K562 (cell line): ENCODE measurements around the gene GDF9.

ENCODE experiments used
- CUX1 ChIP-seq: fragments of 200-800 bp; sonication (Bioruptor generic); IDR thresholded peaks from 2 replicates; pipeline ENCODE4 v1.6.1; 2016; ENCODE audit warnings: missing genetic modification characterization, missing compliant biosample characterization
- HDAC2 ChIP-seq: fragments of 450-650 bp; IDR thresholded peaks from 2 replicates; pipeline ENCODE4 v1.6.1; 2016; ENCODE audit warnings: mild to moderate bottlenecking
- SP1 ChIP-seq: sonication (generic); formaldehyde crosslinking; IDR thresholded peaks from 2 replicates; pipeline ENCODE4 v1.8.1; 2022; ENCODE audit warnings: mild to moderate bottlenecking, missing genetic modification reagents

DNA sequence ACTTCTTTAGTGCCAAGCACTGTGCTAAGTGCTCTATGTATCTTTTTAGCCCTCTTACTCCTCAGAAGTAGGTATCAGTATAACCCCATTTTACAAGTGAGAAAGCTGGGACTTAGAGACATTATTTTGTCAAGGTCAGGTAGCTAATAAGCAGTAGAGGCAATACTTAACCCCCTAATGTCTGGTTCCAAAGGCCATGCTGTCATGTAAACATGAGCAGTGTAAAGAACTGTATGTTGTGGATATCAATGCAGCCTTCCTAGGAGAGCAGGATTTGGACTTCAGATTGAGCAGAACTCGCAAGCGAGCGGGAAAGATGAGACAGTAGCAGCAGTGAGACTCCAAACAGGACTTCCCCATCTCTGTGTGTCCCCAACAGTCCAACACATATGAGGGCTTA is 32.2 kb downstream of the GDF9 start:
- TF ChIP-seq SP1 (CRISPR knock-in tag) (no peak), CUX1 (CRISPR knock-in tag) (no peak), HDAC2 (no peak)
